Small intestine (tissue), 16 donors: ENCODE measurements around the gene SLC9B2. TPM values are rescaled to one million over a fixed set of nuclear protein-coding genes. Genes with fewer than 3 reads are reported as not detected.
A peak's percentile ranks its signal among the peaks of the same experiment; 100 is the strongest.

ENCODE experiments used
- DNase-seq, 2 donors: peaks; one replicate each; pipeline versions ENCODE4 v3.0.0 to v3.0.0-alpha.2; 2013
- FAIRE-seq: peaks from 2 replicates; lab custom pipeline; 2012; peaks lifted over from hg19 to GRCh38; lab: Jason Lieb, UNC
- H3K27ac ChIP-seq, 3 donors: one replicate each; pipeline ENCODE4 v1.5.1; 2013; ENCODE audit warnings: low read length in 2 of 3, mild to moderate bottlenecking in 2 of 3, control low read depth in 1 of 3, inconsistent platforms in 1 of 3, low read depth in 1 of 3, moderate library complexity in 1 of 3
- H3K27me3 ChIP-seq, 3 donors: one replicate each; pipeline ENCODE4 v1.6.1; 2013; ENCODE audit warnings: low read length in 3 of 3, inconsistent platforms in 1 of 3; ENCODE audit not compliant: control insufficient read depth in 3 of 3, insufficient read depth in 3 of 3
- H3K36me3 ChIP-seq, 3 donors: one replicate each; pipeline ENCODE4 v1.6.1; 2013; ENCODE audit warnings: low read length in 3 of 3, inconsistent platforms in 1 of 3, low read depth in 1 of 3, mild to moderate bottlenecking in 1 of 3, moderate library complexity in 1 of 3; ENCODE audit not compliant: control insufficient read depth in 3 of 3, insufficient read depth in 2 of 3
- H3K4me1 ChIP-seq, 3 donors: one replicate each; pipeline ENCODE4 v1.6.1; 2013; ENCODE audit warnings: low read length in 2 of 3, inconsistent platforms in 1 of 3, low read depth in 1 of 3, mild to moderate bottlenecking in 1 of 3, moderate library complexity in 1 of 3; ENCODE audit not compliant: control insufficient read depth in 3 of 3, insufficient read depth in 2 of 3
- H3K4me3 ChIP-seq, 3 donors: one replicate each; pipeline ENCODE4 v1.5.1; 2013; ENCODE audit warnings: low read length in 3 of 3, control low read depth in 1 of 3, inconsistent platforms in 1 of 3, low read depth in 1 of 3, mild to moderate bottlenecking in 1 of 3, moderate library complexity in 1 of 3
- H3K9me3 ChIP-seq, 2 donors: one replicate each; pipeline ENCODE4 v1.6.1; 2013; ENCODE audit warnings: low read depth in 1 of 2, low read length in 1 of 2; ENCODE audit not compliant: control insufficient read depth in 2 of 2, insufficient read depth in 1 of 2
- WGBS, 3 donors: extraction: QIAGEN DNeasy Blood & Tissue Kit; methylation state at CpG; one replicate each; pipeline ENCODE4 v1.1.7; 2013; 5-methylcytosine and 5-hydroxymethylcytosine counted together
- long read RNA-seq, 10 donors: transcript quantifications; one replicate each; lab custom pipeline, GENCODE V29; 2026
- polyA plus RNA-seq, 4 donors: library from polyadenylated mRNA; stranded (reverse) in 3 of 4; unstranded in 1 of 4; fragments of 200-250 nt in 3 of 4; fragments of 120-200 nt in 1 of 4; gene quantifications; one replicate each; pipeline versions ENCODE4 v1.2.1 to v1.2.3, GENCODE V29; 2013
- donor health status: healthy with polysubstance abuse.
- donor health status: control.
- donor health status: control.
- donor health status: Bipolar disorder and iron deficiency.
- donor health status: healthy.

SLC9B2 gene, protein sequence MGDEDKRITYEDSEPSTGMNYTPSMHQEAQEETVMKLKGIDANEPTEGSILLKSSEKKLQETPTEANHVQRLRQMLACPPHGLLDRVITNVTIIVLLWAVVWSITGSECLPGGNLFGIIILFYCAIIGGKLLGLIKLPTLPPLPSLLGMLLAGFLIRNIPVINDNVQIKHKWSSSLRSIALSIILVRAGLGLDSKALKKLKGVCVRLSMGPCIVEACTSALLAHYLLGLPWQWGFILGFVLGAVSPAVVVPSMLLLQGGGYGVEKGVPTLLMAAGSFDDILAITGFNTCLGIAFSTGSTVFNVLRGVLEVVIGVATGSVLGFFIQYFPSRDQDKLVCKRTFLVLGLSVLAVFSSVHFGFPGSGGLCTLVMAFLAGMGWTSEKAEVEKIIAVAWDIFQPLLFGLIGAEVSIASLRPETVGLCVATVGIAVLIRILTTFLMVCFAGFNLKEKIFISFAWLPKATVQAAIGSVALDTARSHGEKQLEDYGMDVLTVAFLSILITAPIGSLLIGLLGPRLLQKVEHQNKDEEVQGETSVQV
- polyA plus RNA-seq = 1 to 10 TPM; 3.8 to 5.8 (median 4.2) TPM
- long read RNA-seq, donor 1, partial matches to known transcripts = 0 of 2 reads
- long read RNA-seq, donor 1, other reads (novel, unspliced or antisense) = 0 of 2 reads
- long read RNA-seq, donor 2 = 0 reads
- long read RNA-seq, donor 3 = 0 reads
- long read RNA-seq, donor 4 = 0 reads
- long read RNA-seq, donor 5 = 0 reads
- long read RNA-seq, donor 6 = 0 reads
- long read RNA-seq, donor 7, partial matches to known transcripts = 0 of 1 reads
- long read RNA-seq, donor 7, other reads (novel, unspliced or antisense) = 0 of 1 reads
- long read RNA-seq, donor 8, partial matches to known transcripts = 0 of 1 reads
- long read RNA-seq, donor 8, other reads (novel, unspliced or antisense) = 0 of 1 reads
- long read RNA-seq, donor 9, partial matches to known transcripts = 0 of 1 reads
- long read RNA-seq, donor 9, other reads (novel, unspliced or antisense) = 0 of 1 reads
- long read RNA-seq, donor 10 = 0 reads

DNA sequence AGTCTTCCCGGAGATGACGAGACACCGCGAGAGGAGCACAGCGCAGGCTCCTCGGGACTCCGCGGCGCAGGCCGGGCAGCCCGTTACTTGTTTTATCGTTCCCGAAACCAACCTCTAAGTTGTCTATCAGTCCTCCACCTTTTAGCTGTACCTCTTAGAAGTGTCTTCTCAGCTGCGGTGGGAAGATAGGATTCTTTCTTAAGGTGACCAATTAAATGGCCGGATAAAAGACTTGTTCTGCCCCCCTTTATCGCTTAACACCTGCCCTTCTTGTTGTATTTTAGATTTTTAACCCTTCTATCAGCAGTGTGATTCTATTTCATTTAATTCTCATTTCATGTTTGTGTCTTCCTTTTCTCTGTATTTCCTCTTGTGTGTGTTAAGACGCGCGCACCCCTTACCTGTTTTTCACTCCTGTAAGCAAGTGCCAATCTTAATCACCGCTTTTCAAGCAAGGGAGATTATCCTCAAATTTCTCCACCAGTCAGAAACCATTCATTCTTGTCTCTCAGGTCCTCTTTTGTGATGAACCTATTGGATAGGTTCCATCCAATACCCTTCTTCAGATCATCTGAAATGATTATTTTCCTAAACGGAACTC, at the start of gene SLC9B2:
Gene SLC9B2 (minus strand): TSS at position 15 of the 601 bp plus-strand sequence. CDS start 9,211 bp downstream, outside the sequence.
- DNase-seq (no peak), FAIRE-seq (no peak)
- WGBS, 3 donors = 20 to 22% (median 20%) methylated on average over 21 of the region's 21 CpGs
- Histone ChIP-seq H3K4me3 (peak within 1 kb of the TSS; percentile 67 to 78 (median 70)), H3K36me3 (peaks cover 0 to 6% (median 3%) of the 10 kb centered on the region in 3 donors), H3K27ac (peak within 1 kb of the TSS; percentile 62 to 92 (median 87)), H3K9me3 (no peaks in the 10 kb centered on the region), H3K4me1 (peaks cover 0 to 10% (median 4%) of the 10 kb centered on the region in 3 donors), H3K27me3 (no peaks in the 10 kb centered on the region)

DNA sequence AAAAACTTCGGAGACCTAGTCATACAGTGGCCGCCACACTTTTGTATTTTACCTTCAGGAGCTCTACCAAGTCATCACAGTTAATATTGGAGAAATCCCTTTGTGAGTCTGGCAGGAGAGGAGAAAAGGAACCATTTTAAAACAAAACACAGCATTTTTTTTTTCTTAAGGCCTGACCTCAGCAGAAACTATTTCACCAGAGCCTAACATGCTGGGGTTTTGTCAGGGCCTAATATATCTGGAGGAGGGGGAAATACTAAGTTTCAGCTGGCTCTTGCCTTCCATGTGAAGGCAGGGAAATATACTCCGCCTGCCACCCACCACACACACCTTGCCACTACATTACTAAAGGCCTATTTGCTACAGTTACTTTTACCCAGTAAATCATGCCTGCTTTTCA, 49.6 kb upstream of the SLC9B2 start:
- Histone ChIP-seq H3K27me3 (no peaks in the 10 kb centered on the region), H3K27ac (no peak overlapping the region), H3K9me3 (no peaks in the 10 kb centered on the region), H3K4me1 (no peaks in the 10 kb centered on the region), H3K36me3 (peaks cover 0 to 2% (median 0%) of the 10 kb centered on the region in 3 donors), H3K4me3 (no peak overlapping the region)
- FAIRE-seq (no peak), DNase-seq (no peak)
- 95 to 97% (median 95%) methylated on average over 3 of the region's 3 CpGs for WGBS, 3 donors

DNA sequence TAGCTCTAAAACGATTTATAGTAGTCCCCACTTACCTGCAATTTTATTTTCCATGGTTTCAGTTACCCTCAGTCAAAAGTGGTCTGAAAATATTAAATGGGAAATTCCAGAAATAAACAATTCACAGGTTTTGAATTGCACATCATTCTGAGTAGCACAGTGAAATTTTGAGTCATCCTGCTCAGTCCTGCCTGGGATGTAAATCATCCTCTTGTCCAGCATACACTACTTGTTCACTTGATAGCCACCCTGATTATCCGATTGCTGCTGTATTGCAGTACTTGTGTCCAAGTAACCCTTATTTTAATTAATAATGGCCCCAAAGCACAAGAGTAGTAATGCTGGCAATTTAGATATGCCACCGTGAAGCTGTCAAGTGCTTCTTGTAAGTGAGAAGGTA, 46.6 kb upstream of the SLC9B2 start:
- Histone ChIP-seq H3K4me1 (no peaks in the 10 kb centered on the region), H3K27me3 (no peaks in the 10 kb centered on the region), H3K4me3 (no peak overlapping the region), H3K36me3 (no peaks in the 10 kb centered on the region), H3K27ac (no peak overlapping the region), H3K9me3 (no peaks in the 10 kb centered on the region)
- 76 to 89% (median 82%) methylated on average over 3 of the region's 3 CpGs for WGBS, 3 donors
- no peak for DNase-seq
- no peak for FAIRE-seq

DNA sequence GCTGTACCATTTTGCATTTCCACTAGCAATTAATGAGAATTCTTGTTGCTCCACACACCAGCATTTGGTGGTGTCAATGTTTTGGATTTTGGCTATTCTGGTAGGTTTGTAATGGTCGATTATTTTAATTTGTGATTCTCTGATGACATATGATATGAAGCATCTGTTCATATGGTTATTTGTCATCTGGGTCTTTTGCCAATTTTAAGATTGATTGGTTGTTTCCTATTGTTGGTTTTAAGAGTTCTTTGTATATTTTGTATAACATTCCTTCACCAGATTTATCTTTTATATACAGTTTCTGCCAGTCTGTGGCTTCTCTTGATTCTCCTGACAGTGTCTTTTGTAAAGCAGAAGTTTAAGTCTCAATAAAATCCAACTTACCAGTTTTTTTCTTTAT, 41.6 kb upstream of the SLC9B2 start:
- DNase-seq (no peak), FAIRE-seq (no peak)
- H3K4me1 ChIP-seq = no peaks in the 10 kb centered on the region

DNA sequence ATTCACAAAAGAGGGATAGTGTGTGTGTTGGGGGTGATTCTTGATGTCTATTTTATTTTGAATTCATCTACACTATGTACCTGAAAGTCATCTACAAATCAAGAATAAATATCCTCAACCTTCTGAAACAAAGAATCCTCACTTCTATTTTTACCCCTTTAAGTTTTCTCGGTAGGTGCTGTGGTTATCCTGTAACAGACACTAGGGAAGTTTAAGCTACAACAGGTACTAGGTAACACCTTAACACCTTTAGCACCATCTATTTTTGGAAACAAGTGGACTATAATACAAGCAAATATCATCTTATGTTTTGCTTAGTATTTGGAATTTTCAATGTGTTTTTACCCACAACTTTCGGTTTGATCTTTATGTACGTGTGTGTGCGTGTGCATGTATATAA, 35.0 kb upstream of the SLC9B2 start:
- no peaks in the 10 kb centered on the region for H3K4me1 ChIP-seq
- no peak for DNase-seq
- no peak overlapping the region for H3K4me3 ChIP-seq
- FAIRE-seq = no peak
- H3K36me3 ChIP-seq = no peaks in the 10 kb centered on the region
- no peaks in the 10 kb centered on the region for H3K9me3 ChIP-seq
- H3K27ac ChIP-seq = no peak overlapping the region
- H3K27me3 ChIP-seq = no peaks in the 10 kb centered on the region
- WGBS, 3 donors = 76 to 96% (median 85%) methylated on average over 4 of the region's 4 CpGs

More for the DNA sequence above, 41.6 kb upstream of the SLC9B2 start:
- no peak overlapping the region for H3K4me3 ChIP-seq
- no peaks in the 10 kb centered on the region for H3K9me3 ChIP-seq
- WGBS, 3 donors = 68 to 89% (median 81%) methylated on average over 1 of the region's 1 CpG
- H3K27ac ChIP-seq = no peak overlapping the region
- H3K36me3 ChIP-seq = no peaks in the 10 kb centered on the region
- no peaks in the 10 kb centered on the region for H3K27me3 ChIP-seq

DNA sequence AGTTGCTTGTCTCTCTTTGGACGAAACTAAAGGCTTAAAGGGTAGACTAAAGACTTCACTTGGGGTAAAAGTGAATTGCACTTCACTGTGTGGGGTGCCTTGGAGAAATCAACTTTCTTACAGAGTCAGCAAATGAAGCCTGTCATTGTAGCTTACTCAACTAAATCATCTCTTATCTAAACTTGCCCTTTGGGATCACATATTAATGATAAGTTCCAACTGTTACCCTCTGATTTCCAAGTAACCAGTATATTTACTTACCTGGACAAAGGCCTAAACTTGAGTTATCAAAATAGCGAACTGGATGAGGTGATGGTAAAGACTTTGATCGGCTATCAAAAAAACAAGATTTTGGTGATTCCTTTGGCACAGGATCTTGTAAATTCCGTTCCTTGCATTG, 32.0 kb upstream of the SLC9B2 start:
- no peaks in the 10 kb centered on the region for H3K4me1 ChIP-seq
- H3K4me3 ChIP-seq = no peak overlapping the region
- peak; percentile 31 to 63 for DNase-seq
- H3K27ac ChIP-seq = no peak overlapping the region
- H3K9me3 ChIP-seq = no peaks in the 10 kb centered on the region
- no peak for FAIRE-seq
- peaks cover 0 to 2% (median 0%) of the 10 kb centered on the region in 3 donors for H3K36me3 ChIP-seq
- WGBS, 3 donors = 31 to 68% (median 50%) methylated on average over 4 of the region's 4 CpGs
- no peaks in the 10 kb centered on the region for H3K27me3 ChIP-seq

DNA sequence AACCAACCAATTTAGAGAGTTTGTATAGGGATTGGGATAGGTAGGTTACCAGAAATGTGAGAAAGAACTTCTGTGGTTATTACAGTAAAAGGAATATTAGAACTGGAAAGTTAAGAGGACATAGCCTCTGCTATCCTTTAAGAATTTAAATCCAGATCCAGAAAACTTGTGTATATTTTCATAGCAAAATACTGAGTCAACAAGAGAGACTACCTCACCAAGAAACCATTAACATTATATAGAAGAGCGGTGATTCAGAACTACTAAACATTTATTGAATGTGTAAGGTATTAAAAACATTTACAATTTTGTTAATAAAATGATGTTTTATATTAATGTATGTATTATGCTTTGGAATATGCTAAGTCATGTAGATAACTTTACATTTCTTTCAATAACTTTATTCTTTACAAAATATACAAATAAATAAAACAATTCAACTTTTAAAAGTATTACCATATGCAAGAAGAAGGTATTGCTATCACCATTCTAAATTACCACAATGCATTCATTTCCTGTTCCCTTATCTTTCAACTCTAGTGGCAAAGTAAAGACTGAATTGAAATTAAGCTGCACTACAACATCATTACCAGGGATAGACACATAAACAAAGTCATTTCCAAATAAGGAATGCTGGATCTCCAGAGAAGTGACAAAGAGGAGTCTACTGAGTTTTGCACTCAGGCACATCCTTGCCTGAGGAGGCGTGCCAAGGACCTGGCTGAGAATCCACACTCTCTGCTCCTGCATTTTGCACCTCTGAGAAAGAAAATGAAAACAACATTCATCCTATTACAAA, 29.2 kb upstream of the SLC9B2 start:
- FAIRE-seq (peak; percentile 73), DNase-seq (no peak)
- Histone ChIP-seq H3K4me3 (no peak overlapping the region), H3K27me3 (no peaks in the 10 kb centered on the region), H3K27ac (no peak overlapping the region), H3K4me1 (no peaks in the 10 kb centered on the region), H3K36me3 (peaks cover 0 to 2% (median 0%) of the 10 kb centered on the region in 3 donors), H3K9me3 (no peaks in the 10 kb centered on the region)
- 87 to 95% (median 94%) methylated on average over 2 of the region's 2 CpGs for WGBS, 3 donors
